ENCODE results near the gene KLHDC4. TPM values are rescaled to one million over a fixed set of nuclear protein-coding genes. Genes with fewer than 3 reads are reported as not detected.
"Not testable (repeated sequence)": the region's sequence is repeated elsewhere in the genome, so short reads cannot be mapped to it uniquely, and the experiment has no call there.

Gene KLHDC4
- total RNA-seq, 1 donor from 2014 or later: 40.4 TPM

DNA sequence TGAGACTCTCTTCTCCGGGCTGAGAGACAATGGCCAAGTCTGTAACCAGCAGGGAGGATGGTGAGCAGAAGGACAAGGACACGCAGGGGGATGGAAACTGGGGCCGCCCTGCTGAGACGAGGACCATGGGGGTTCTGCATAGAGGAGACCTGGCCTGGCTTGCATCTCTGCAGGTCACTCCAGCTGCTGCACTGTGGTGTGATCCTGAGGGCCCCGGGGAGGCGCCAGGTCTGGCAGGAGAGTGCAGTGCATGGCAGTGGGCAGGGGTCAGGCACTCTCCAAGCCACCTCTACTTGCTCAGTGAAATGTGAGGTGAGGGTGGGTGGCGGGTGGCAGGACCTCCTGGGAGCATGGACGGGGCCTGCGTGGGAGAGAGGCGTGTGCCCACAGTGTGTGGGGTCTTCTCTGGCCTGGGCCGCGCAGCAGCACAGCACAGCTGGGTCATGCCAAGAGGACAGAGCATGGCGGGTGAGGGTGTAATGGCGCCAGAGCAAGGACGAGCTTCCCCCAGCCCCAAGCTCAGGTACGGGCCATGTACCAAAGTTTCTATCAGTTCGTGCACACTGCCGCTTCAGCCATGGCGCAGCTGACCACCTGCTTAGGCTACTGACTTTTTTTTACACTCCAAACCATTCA, 43.1 kb downstream of the KLHDC4 start:
- H3K36me3 ChIP-seq (ENCODE audit: control insufficient read depth, insufficient read depth, low read length): peaks cover 1% of the 10 kb centered on the region
- H3K4me3 ChIP-seq (ENCODE audit: low read depth, low read length): no peak overlapping the region
- H3K27me3 ChIP-seq (ENCODE audit: control insufficient read depth, insufficient read depth, low read length): no peaks in the 10 kb centered on the region
- DNase-seq (ENCODE audit: low read depth): no peak
- TF ChIP-seq, protein P1, sequence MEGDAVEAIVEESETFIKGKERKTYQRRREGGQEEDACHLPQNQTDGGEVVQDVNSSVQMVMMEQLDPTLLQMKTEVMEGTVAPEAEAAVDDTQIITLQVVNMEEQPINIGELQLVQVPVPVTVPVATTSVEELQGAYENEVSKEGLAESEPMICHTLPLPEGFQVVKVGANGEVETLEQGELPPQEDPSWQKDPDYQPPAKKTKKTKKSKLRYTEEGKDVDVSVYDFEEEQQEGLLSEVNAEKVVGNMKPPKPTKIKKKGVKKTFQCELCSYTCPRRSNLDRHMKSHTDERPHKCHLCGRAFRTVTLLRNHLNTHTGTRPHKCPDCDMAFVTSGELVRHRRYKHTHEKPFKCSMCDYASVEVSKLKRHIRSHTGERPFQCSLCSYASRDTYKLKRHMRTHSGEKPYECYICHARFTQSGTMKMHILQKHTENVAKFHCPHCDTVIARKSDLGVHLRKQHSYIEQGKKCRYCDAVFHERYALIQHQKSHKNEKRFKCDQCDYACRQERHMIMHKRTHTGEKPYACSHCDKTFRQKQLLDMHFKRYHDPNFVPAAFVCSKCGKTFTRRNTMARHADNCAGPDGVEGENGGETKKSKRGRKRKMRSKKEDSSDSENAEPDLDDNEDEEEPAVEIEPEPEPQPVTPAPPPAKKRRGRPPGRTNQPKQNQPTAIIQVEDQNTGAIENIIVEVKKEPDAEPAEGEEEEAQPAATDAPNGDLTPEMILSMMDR (IDR thresholded peaks at IDR 0.05; ENCODE audit: insufficient read depth, low read length, poor library complexity, severe bottlenecking): no peak

DNA sequence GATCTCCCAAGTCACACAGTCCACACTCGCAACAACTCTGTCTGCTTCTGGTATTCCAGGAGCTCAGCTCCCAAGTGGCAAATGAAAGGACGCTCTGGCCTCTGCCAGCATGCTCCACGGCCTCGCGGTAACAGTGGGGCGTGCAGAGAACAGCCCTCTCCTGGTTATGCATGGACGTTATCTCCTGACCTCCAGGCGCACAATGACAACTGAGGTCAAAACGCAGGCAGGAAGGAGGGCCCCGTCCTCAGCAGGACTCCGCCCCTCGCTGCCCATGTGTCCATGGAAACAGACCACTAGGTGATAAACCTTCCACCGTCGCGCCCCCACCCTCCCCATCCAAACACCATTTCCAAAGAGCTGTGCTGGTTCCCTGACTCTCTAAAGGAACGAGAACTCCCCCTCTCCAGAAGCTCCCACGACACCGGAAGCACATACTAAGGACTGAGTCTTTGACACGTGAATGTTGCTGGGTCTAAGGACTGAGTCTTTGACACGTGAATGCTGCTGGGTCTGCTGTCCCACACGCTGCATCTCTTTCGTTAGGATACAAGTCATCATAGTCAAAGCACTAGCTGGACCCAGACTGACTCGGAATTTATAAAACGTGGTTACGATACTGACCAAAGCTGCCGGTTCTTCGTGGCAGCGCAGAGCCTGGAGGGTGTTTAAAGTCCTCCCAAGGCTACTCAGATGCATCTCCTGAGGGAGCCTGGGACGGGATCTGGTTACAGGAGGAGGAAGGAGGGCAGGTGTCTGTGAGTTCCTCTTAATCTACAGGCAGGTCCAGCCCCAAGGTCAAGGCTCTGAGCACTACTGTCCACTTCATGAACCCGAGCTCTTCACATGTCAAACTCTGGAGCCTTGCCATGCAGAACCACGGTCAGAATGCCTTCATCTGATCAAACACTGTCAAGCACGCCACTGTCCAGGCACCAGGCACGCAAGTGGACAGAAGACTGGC, 43.9 kb downstream of the KLHDC4 start:
- H3K27me3 ChIP-seq (ENCODE audit: control insufficient read depth, insufficient read depth, low read length): no peaks in the 10 kb centered on the region
- TF ChIP-seq, protein P1 (IDR thresholded peaks at IDR 0.05; ENCODE audit: insufficient read depth, low read length, poor library complexity, severe bottlenecking): no peak
- no peak for DNase-seq (ENCODE audit: low read depth)
- peaks cover 1% of the 10 kb centered on the region for H3K36me3 ChIP-seq (ENCODE audit: control insufficient read depth, insufficient read depth, low read length)
- H3K4me3 ChIP-seq (ENCODE audit: low read depth, low read length): no peak overlapping the region

- no peaks in the 10 kb centered on the region for H3K27me3 ChIP-seq (ENCODE audit: control insufficient read depth, insufficient read depth, low read length)
- no peak overlapping the region for H3K4me3 ChIP-seq (ENCODE audit: low read depth, low read length)
- DNase-seq (ENCODE audit: low read depth): no peak
- peaks cover 1% of the 10 kb centered on the region for H3K36me3 ChIP-seq (ENCODE audit: control insufficient read depth, insufficient read depth, low read length)
- TF ChIP-seq, protein P1 (IDR thresholded peaks at IDR 0.05; ENCODE audit: insufficient read depth, low read length, poor library complexity, severe bottlenecking): no peak
These were observed 45.3 kb downstream of the KLHDC4 start for GRCh38 chr16:87720446-87720845.

GRCh38 chr16:87718831-87719230, 47.0 kb downstream of the KLHDC4 start:
- not testable (repeated sequence) for H3K4me3 ChIP-seq (ENCODE audit: low read depth, low read length); H3K27me3 ChIP-seq (ENCODE audit: control insufficient read depth, insufficient read depth, low read length); H3K36me3 ChIP-seq (ENCODE audit: control insufficient read depth, insufficient read depth, low read length); DNase-seq (ENCODE audit: low read depth)

DNA sequence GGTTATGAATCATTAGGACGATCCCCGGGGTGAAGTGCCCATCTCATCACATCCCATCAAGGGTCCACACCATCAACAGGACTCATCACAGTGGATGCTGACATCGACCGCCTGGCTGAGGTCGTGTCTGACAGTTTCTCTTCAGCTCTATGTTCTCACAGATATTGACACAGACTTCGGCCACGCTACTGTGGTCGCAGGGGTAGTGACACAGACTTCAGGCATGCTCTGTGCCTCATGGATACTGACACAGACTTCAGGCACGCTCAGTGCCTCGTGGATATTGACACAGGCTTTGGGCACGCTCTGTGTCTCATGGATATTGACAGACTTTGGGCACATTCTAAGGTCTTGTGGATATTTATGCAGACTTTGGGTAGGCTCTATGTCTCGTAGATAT, 50.1 kb downstream of the KLHDC4 start:
- H3K4me3 ChIP-seq (ENCODE audit: low read depth, low read length): no peak overlapping the region
- no peaks in the 10 kb centered on the region for H3K27me3 ChIP-seq (ENCODE audit: control insufficient read depth, insufficient read depth, low read length)
- no peak for DNase-seq (ENCODE audit: low read depth)
- no peaks in the 10 kb centered on the region for H3K36me3 ChIP-seq (ENCODE audit: control insufficient read depth, insufficient read depth, low read length)
- TF ChIP-seq, protein P1 (IDR thresholded peaks at IDR 0.05; ENCODE audit: insufficient read depth, low read length, poor library complexity, severe bottlenecking): no peak

- no peaks in the 10 kb centered on the region for H3K36me3 ChIP-seq (ENCODE audit: control insufficient read depth, insufficient read depth, low read length)
- no peaks in the 10 kb centered on the region for H3K27me3 ChIP-seq (ENCODE audit: control insufficient read depth, insufficient read depth, low read length)
- TF ChIP-seq, protein P1 (IDR thresholded peaks at IDR 0.05; ENCODE audit: insufficient read depth, low read length, poor library complexity, severe bottlenecking): no peak
- no peak for DNase-seq (ENCODE audit: low read depth)
- H3K4me3 ChIP-seq (ENCODE audit: low read depth, low read length): no peak overlapping the region
These were observed 50.6 kb downstream of the KLHDC4 start for GRCh38 chr16:87715231-87715630.
